AG09319 (cell line): ENCODE data around the gene GTF2E1.
"Not testable (repeated sequence)": the region's sequence is repeated elsewhere in the genome, so short reads cannot be mapped to it uniquely, and the experiment has no call there.

Experiments used
- DNase-seq: peaks from one replicate; pipeline ENCODE4 v3.0.0-alpha.2; 2010; ENCODE audit warnings: low read depth; ENCODE audit errors: extremely low read depth
- CTCF ChIP-seq: IDR thresholded peaks from 2 replicates; pipeline ENCODE4 v1.5.1; 2011; ENCODE audit warnings: low read depth, mild to moderate bottlenecking, inconsistent platforms, low read length, moderate library complexity

Gene GTF2E1

GRCh38 chr3:120710369-120710768 lies 32.2 kb upstream of the GTF2E1 start:
- DNase-seq: no peak
- TF ChIP-seq CTCF: no peak

DNA sequence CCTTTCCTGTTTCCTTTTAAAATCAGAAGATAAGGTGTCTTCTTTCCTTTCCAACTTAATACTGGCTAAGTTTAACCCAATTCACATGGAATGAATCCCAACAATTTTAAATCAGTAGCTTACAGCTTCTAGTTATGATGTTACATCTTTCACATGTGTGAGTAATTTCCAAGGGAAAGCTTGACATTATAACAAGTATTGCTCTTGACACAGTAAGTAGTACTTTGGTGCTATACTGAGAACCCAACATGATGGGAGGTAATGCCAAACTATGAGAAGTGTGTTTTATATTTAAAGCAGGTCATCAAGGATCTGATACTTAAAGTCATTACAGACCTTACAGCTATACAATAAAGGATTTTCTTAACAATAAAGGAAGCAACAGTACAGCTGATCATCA lies 29.3 kb upstream of the GTF2E1 start:
- DNase-seq: no peak
- TF ChIP-seq CTCF: no peak

GRCh38 chr3:120719167-120719834 lies 23.2 kb upstream of the GTF2E1 start:
- not testable (repeated sequence) for DNase-seq

DNA sequence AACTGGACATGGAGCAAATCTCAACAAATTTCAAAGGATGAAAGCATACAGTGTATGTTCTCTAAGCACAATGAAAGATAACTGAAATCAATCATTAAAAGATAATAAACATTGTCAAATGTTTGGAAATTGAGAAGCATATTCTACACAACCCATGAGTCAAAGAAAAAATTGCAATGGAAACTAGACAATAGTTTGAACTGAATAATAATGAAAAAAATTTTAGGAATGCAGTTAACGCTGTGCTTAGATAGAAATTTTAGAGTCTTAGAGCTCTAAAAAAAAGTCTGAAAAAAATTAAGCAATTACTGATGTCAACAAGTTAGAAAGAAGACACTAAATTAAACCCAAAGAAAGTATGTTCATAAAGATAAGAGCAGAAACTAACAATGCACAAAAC lies 15.8 kb upstream of the GTF2E1 start:
- DNase-seq: no peak
- no peak for TF ChIP-seq CTCF

DNA sequence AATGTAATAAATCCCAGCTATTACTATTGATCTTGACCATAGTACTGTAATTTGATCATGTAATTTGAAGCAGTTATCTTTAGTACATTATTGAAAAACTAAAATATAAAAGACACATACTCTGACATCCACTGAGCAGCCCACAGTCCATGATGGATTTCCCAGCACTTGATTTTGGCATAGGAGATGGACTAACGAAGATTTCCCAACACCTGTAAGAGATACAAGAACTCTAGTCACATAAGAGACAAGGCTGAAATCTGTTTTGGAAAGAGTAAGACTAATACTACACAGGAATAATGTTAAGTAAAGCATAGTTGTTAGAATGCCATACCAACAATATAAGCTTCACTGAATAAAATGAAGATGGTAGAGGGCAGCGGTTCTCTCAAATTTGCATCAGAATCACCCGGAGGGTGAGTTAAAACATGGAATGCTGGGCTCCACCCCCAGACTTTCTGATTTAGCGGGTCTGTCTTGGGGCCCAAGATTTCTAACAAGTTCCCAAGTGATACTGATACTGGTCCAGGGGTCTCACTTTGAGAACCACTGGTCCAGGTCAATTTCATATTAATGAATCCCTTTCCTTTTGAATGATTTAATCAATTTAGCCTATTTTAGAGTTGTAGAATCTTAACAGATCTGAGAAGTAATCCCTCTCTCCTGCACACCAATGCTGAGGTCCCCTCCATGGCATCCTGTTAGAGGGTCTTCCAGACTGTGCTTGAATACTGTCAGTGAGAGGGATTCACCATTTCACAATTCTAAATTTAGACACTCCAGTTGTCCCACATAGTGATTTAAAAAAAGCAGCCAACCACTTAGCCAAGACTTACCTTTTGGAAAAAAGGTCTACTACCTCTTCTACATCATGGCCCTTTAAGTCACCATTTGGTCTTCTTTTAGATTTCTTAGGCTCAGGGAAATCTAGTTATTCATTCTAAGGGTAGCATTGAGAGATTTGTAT lies 11.7 kb upstream of the GTF2E1 start:
- TF ChIP-seq CTCF: no peak
- no peak for DNase-seq

- not testable (repeated sequence) for DNase-seq
Measured at GRCh38 chr3:120738006-120738405, 4.5 kb upstream of the GTF2E1 start.

GRCh38 chr3:120741320-120741719 lies 1.2 kb upstream of the GTF2E1 start:
- DNase-seq: no peak
- no peak for TF ChIP-seq CTCF

DNA sequence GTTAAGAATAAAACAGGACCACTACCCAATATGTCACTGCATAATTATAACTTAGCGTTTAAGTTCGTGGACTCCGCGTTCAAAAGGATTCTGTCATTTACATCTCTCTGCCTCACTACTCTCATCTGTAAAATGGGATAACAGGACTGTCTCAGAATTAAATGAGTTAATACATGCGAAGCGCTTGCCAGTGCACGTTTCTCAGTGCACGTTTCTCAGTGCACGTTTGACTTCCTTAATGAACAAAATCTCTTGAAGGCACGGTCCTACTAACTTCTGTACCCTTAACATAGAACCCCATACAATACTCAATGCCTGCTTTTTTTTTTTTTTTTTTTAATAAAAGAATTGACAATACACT lies 727 bp upstream of the GTF2E1 start:
- no peak for DNase-seq
- TF ChIP-seq CTCF: no peak
